OCI-LY7 (cell line): Measurements from ENCODE around the gene WNT2B. TPM values are rescaled to one million over a fixed set of nuclear protein-coding genes. Genes with fewer than 3 reads are reported as not detected.

Source experiments
- BruUV-seq: library from RNA; stranded (reverse); fragments of 400-500 nt; replicated peaks from 2 replicates; lab custom pipeline; 2021; lab: Mats Ljungman, UMichigan
- CTCF ChIA-PET: fragments of 300-600 bp; sonication (Branson Sonifier 250); formaldehyde crosslinking; loops from one replicate; lab custom pipeline; 2022; ENCODE audit warnings: antibody characterized with exemption; ENCODE audit not compliant: unreplicated experiment; lab: Charles Lee
- POLR2A ChIA-PET: fragments of 300-600 bp; sonication (Branson Sonifier 250); formaldehyde crosslinking; loops from one replicate; lab custom pipeline; 2022; ENCODE audit warnings: antibody characterized with exemption; lab: Charles Lee
- DNase-seq: peaks from one replicate; pipeline ENCODE4 v3.0.0-alpha.2; 2015; ENCODE audit warnings: low spot score
- H2AFZ ChIP-seq: fragments of 200-600 bp; sonication (generic), shearing (Covaris generic); 2 replicates; pipeline ENCODE4 v1.6.1; 2014; ENCODE audit warnings: mild to moderate bottlenecking, antibody characterized with exemption, low read length, moderate library complexity
- H3K27ac ChIP-seq: fragments of 200-600 bp; sonication (generic); 2 replicates; pipeline ENCODE4 v1.5.1; 2014; ENCODE audit warnings: mixed run types, low read depth, mild to moderate bottlenecking, moderate library complexity, low read length, inconsistent platforms; ENCODE audit not compliant: poor library complexity, severe bottlenecking
- H3K36me3 ChIP-seq: fragments of 200-600 bp; sonication (generic); 2 replicates; pipeline ENCODE4 v1.6.1; 2014; ENCODE audit warnings: mild to moderate bottlenecking, antibody characterized with exemption, low read length, moderate library complexity, mixed read lengths; ENCODE audit not compliant: insufficient read depth
- H3K4me1 ChIP-seq: fragments of 200-600 bp; sonication (generic); 2 replicates; pipeline ENCODE4 v1.5.1; 2014; ENCODE audit warnings: mild to moderate bottlenecking, low read length; ENCODE audit not compliant: insufficient read depth, poor library complexity, severe bottlenecking
- H3K4me2 ChIP-seq: fragments of 200-600 bp; sonication (generic); 2 replicates; pipeline ENCODE4 v1.6.1; 2014; ENCODE audit warnings: mild to moderate bottlenecking, low read length
- H3K4me3 ChIP-seq: fragments of 200-600 bp; sonication (generic); 2 replicates; pipeline ENCODE4 v1.5.1; 2014; ENCODE audit warnings: mild to moderate bottlenecking, low read depth, low read length; ENCODE audit not compliant: poor library complexity, severe bottlenecking
- H3K79me2 ChIP-seq: fragments of 200-600 bp; sonication (generic); 2 replicates; pipeline ENCODE4 v1.6.1; 2016; ENCODE audit warnings: low read depth, mild to moderate bottlenecking, low read length, moderate library complexity, mixed read lengths; ENCODE audit not compliant: insufficient read depth
- H3K9me2 ChIP-seq: fragments of 200-600 bp; sonication (generic); 2 replicates; pipeline ENCODE4 v1.6.1; 2016; ENCODE audit warnings: mild to moderate bottlenecking, low read length, mixed read lengths; ENCODE audit not compliant: insufficient read depth
- H3K9me3 ChIP-seq: fragments of 200-600 bp; sonication (generic); 2 replicates; pipeline ENCODE4 v1.6.1; 2014; ENCODE audit warnings: mild to moderate bottlenecking, mixed run types, low read length, mixed read lengths
- H4K20me1 ChIP-seq: fragments of 200-600 bp; sonication (generic); 2 replicates; pipeline ENCODE4 v1.6.1; 2014; ENCODE audit warnings: mild to moderate bottlenecking, antibody characterized with exemption, low read length, moderate library complexity, mixed read lengths; ENCODE audit not compliant: insufficient read depth
- CTCF ChIP-seq: fragments of 200-600 bp; sonication (generic); conservative IDR thresholded peaks from 2 replicates; pipeline ENCODE4 v1.5.1; 2014; ENCODE audit warnings: mild to moderate bottlenecking, antibody characterized with exemption, low read length, moderate library complexity, mixed read lengths
- EZH2phosphoT487 ChIP-seq: fragments of 200-600 bp; sonication (generic); IDR thresholded peaks from 2 replicates; pipeline ENCODE4 v1.6.1; 2018; ENCODE audit warnings: low read depth, borderline replicate concordance, mild to moderate bottlenecking, mixed run types, antibody characterized with exemption, low read length, moderate library complexity, mixed read lengths
- intact Hi-C: fragments of 100-400 bp; cut with micrococcal nuclease; formaldehyde crosslinking; loops from one replicate; pipeline ENCODE4 v1.10.0; 2022; ENCODE audit not compliant: unreplicated experiment
- total RNA-seq, 2 experiments: library from RNA; depleted of rRNA in 1 of 2; stranded (reverse); fragments of >200 nt in 1 of 2; shearing (Covaris generic) in 1 of 2; gene quantifications; 2 replicates each; pipeline ENCODE4 v1.2.3, GENCODE V29; 2014 to 2022

WNT2B gene
- total RNA-seq, 2 experiments from 2014 or later: 0.32 to 0.91 TPM

GRCh38 chr1:112470966-112471365 is 37.8 kb upstream of the WNT2B start:
- H3K4me1 ChIP-seq: peaks cover 11% of the 10 kb centered on the region
- no peak overlapping the region for H3K4me2 ChIP-seq
- no peaks in the 10 kb centered on the region for H3K9me2 ChIP-seq
- no peaks in the 10 kb centered on the region for H3K79me2 ChIP-seq
- H3K27ac ChIP-seq: no peak overlapping the region
- H2AFZ ChIP-seq: no peak overlapping the region
- no peak overlapping the region for H3K4me3 ChIP-seq
- H3K9me3 ChIP-seq: no peaks in the 10 kb centered on the region
- intact Hi-C loops: no loop called here
- POLR2A ChIA-PET: no interaction called here
- CTCF ChIA-PET: no interaction called here
- no TSS peak for BruUV-seq
- no peak for TF ChIP-seq EZH2phosphoT487
- TF ChIP-seq CTCF: no peak
- DNase-seq: no peak
- no peaks in the 10 kb centered on the region for H3K36me3 ChIP-seq
- no peaks in the 10 kb centered on the region for H4K20me1 ChIP-seq

- intact Hi-C loops: no loop called here
Measured at GRCh38 chr1:112472142-112472541, 36.6 kb upstream of the WNT2B start.

More at GRCh38 chr1:112472142-112472541, 36.6 kb upstream of the WNT2B start:
- POLR2A ChIA-PET: interaction anchor here (0.6 to 1.0 kb wide), 2 partner anchors 11 to 78 kb away, joined by 3 read pairs; no protein-coding TSS in a partner anchor
- no peak for DNase-seq
- H3K79me2 ChIP-seq: no peaks in the 10 kb centered on the region
- H3K4me3 ChIP-seq: no peak overlapping the region
- H3K9me3 ChIP-seq: peaks cover 3% of the 10 kb centered on the region; the same call in 1 of the 2 replicates
- no peak overlapping the region for H2AFZ ChIP-seq
- H3K4me2 ChIP-seq: no peak overlapping the region
- H3K27ac ChIP-seq: no peak overlapping the region
- H3K9me2 ChIP-seq: no peaks in the 10 kb centered on the region
- no peaks in the 10 kb centered on the region for H3K36me3 ChIP-seq
- H4K20me1 ChIP-seq: no peaks in the 10 kb centered on the region
- TF ChIP-seq CTCF (no peak), EZH2phosphoT487 (no peak)
- BruUV-seq: no TSS peak
- CTCF ChIA-PET: no interaction called here
- no peaks in the 10 kb centered on the region for H3K4me1 ChIP-seq
